VCaP (cell line): ENCODE data around the gene TXNDC11.
A peak's percentile ranks its signal among the peaks of the same experiment; 100 is the strongest.

Source experiments
- H3K27ac ChIP-seq: fragments of 450-650 bp; 2 replicates; pipeline ENCODE4 v1.5.1; 2017
- CTCF ChIP-seq: fragments of 450-650 bp; conservative IDR thresholded peaks from 2 replicates; pipeline ENCODE4 v1.5.1; 2017; ENCODE audit warnings: mild to moderate bottlenecking, moderate library complexity

TXNDC11 gene

GRCh38 chr16:11759163-11759834 lies 16.6 kb upstream of the TXNDC11 start:
- H3K27ac ChIP-seq = peak overlapping the region; percentile 70
- no peak for TF ChIP-seq CTCF

GRCh38 chr16:11757671-11758545 lies 15.3 kb upstream of the TXNDC11 start:
- H3K27ac ChIP-seq = peak overlapping the region; percentile 70
- TF ChIP-seq CTCF = no peak

GRCh38 chr16:11756248-11756647 lies 13.6 kb upstream of the TXNDC11 start:
- no peak for TF ChIP-seq CTCF
- H3K27ac ChIP-seq = peak overlapping the region; percentile 70

GRCh38 chr16:11755022-11755760 lies 12.5 kb upstream of the TXNDC11 start:
- no peak overlapping the region for H3K27ac ChIP-seq
- no peak for TF ChIP-seq CTCF

- TF ChIP-seq CTCF = no peak
These were observed 10.2 kb upstream of the TXNDC11 start for GRCh38 chr16:11752856-11753255.

GRCh38 chr16:11750056-11750455 lies 7.4 kb upstream of the TXNDC11 start:
- no peak for TF ChIP-seq CTCF
- no peak overlapping the region for H3K27ac ChIP-seq

More at GRCh38 chr16:11752856-11753255, 10.2 kb upstream of the TXNDC11 start:
- peak overlapping the region; percentile 60 for H3K27ac ChIP-seq
